Type B pancreatic cell (in vitro differentiated cells): Measurements from ENCODE around the gene NOD2. TPM values are rescaled to one million over a fixed set of nuclear protein-coding genes. Genes with fewer than 3 reads are reported as not detected.

Experiments used
- DNase-seq: peaks from one replicate; pipeline ENCODE4 v3.0.0; 2021; ENCODE audit warnings: mixed read lengths; ENCODE audit not compliant: unreplicated experiment; ENCODE audit errors: extremely low spot score
- H3K27ac Mint-ChIP-seq: 2 replicates; pipeline ENCODE4 v1.8.0; 2021; ENCODE audit warnings: mild to moderate bottlenecking, mixed read lengths
- H3K27me3 Mint-ChIP-seq: 2 replicates; pipeline ENCODE4 v1.8.0; 2021; ENCODE audit warnings: mixed read lengths
- H3K36me3 Mint-ChIP-seq: 2 replicates; pipeline ENCODE4 v1.8.0; 2021; ENCODE audit warnings: mixed read lengths
- H3K4me1 Mint-ChIP-seq: one replicate; pipeline ENCODE4 v1.8.0; 2021; ENCODE audit warnings: mixed read lengths; ENCODE audit not compliant: unreplicated experiment
- H3K4me3 Mint-ChIP-seq: 2 replicates; pipeline ENCODE4 v1.8.0; 2021; ENCODE audit warnings: mild to moderate bottlenecking, mixed read lengths
- H3K9me3 Mint-ChIP-seq: 2 replicates; pipeline ENCODE4 v1.8.0; 2021; ENCODE audit warnings: mixed read lengths
- CTCF ChIP-seq: fragments of 200-600 bp; sonication (generic); conservative IDR thresholded peaks from 2 replicates; pipeline ENCODE4 v1.5.0; 2021; ENCODE audit warnings: antibody characterized with exemption, mild to moderate bottlenecking
- total RNA-seq: library from RNA; stranded (reverse); gene quantifications from 2 replicates; pipeline ENCODE4 v1.2.1, GENCODE V29; 2021; ENCODE audit warnings: low replicate concordance

The NOD2 gene
- total RNA-seq, 1 donor from 2014 or later, result 0.31 TPM

GRCh38 chr16:50765260-50765659 lies 71.9 kb downstream of the NOD2 start:
- Mint-ChIP-seq H3K4me1 (no peaks in the 10 kb centered on the region), H3K27ac (no peak overlapping the region), H3K27me3 (no peaks in the 10 kb centered on the region), H3K36me3 (peaks cover 31% of the 10 kb centered on the region), H3K4me3 (no peak overlapping the region), H3K9me3 (peaks cover 7% of the 10 kb centered on the region)
- TF ChIP-seq CTCF, result no peak
- no peak for DNase-seq

DNA sequence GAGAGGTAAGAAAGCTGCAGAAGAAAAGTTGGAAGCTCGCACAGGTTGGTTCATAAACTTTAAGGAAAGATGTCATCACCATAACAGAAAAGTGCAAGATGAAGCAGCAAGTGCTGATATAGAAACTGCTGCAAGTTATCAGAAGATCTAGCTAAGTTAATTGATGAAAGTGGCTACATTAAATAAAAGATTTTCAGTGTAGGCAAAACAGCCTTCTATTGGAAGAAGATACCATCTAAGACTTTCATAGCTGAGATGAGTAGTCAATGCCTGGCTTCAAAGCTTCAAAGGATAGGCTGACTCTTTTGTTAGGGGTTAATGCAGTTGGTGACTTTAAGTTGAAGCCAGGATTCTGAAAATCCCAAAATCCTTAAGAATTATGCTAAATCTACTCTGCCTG lies 72.5 kb downstream of the NOD2 start:
- H3K27me3 Mint-ChIP-seq, result no peaks in the 10 kb centered on the region
- no peak overlapping the region for H3K4me3 Mint-ChIP-seq
- peaks cover 31% of the 10 kb centered on the region for H3K36me3 Mint-ChIP-seq
- no peak for DNase-seq
- no peaks in the 10 kb centered on the region for H3K4me1 Mint-ChIP-seq
- H3K9me3 Mint-ChIP-seq, result peaks cover 7% of the 10 kb centered on the region
- TF ChIP-seq CTCF, result no peak
- no peak overlapping the region for H3K27ac Mint-ChIP-seq

GRCh38 chr16:50767197-50767596 lies 73.8 kb downstream of the NOD2 start:
- Mint-ChIP-seq H3K9me3 (peaks cover 7% of the 10 kb centered on the region), H3K36me3 (peaks cover 31% of the 10 kb centered on the region), H3K27ac (no peak overlapping the region), H3K4me1 (no peaks in the 10 kb centered on the region), H3K27me3 (no peaks in the 10 kb centered on the region), H3K4me3 (no peak overlapping the region)
- no peak for DNase-seq
- no peak for TF ChIP-seq CTCF

- no peak overlapping the region for H3K4me3 Mint-ChIP-seq
- no peak for TF ChIP-seq CTCF
- peaks cover 20% of the 10 kb centered on the region for H3K36me3 Mint-ChIP-seq
- no peak overlapping the region for H3K27ac Mint-ChIP-seq
- H3K4me1 Mint-ChIP-seq, result no peaks in the 10 kb centered on the region
- no peak for DNase-seq
- peaks cover 4% of the 10 kb centered on the region for H3K9me3 Mint-ChIP-seq
- H3K27me3 Mint-ChIP-seq, result no peaks in the 10 kb centered on the region
Observed at GRCh38 chr16:50771366-50771765, 78.0 kb downstream of the NOD2 start.

DNA sequence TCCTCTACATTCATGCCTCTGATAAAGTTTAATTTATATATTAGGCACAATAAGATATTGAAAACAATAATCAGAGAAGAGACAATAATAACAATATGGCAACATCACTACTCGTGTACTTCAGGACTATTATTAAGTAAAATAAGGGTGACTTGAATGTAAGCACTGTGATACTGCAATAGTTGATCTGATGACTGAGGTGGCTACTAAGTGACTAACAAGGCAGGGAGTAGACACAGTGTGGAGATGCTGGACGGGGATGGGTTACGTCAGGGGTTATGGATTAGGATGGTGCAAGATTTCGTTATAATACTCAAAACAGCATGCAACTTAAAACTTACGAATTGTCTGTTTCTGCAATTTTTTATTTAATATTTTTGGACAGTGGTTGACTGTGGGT lies 81.0 kb downstream of the NOD2 start:
- no peak for DNase-seq
- Mint-ChIP-seq H3K27ac (no peak overlapping the region), H3K27me3 (no peaks in the 10 kb centered on the region), H3K4me3 (no peak overlapping the region), H3K36me3 (peaks cover 12% of the 10 kb centered on the region), H3K9me3 (no peaks in the 10 kb centered on the region), H3K4me1 (no peaks in the 10 kb centered on the region)
- TF ChIP-seq CTCF, result no peak

- Mint-ChIP-seq H3K4me1 (no peaks in the 10 kb centered on the region), H3K27me3 (no peaks in the 10 kb centered on the region), H3K4me3 (no peak overlapping the region), H3K27ac (no peak overlapping the region), H3K36me3 (peaks cover 11% of the 10 kb centered on the region), H3K9me3 (no peaks in the 10 kb centered on the region)
- no peak for TF ChIP-seq CTCF
- no peak for DNase-seq
Observed at GRCh38 chr16:50774960-50775359, 81.6 kb downstream of the NOD2 start.
